H1 (cell line): Measurements from ENCODE around the gene TRIP13. TPM values are rescaled to one million over a fixed set of nuclear protein-coding genes. Genes with fewer than 3 reads are reported as not detected.

Experiments
- CHD7 ChIP-seq: fragments of 300-600 bp; sonication (generic); IDR thresholded peaks from 2 replicates; pipeline ENCODE4 v1.7.1; 2012; ENCODE audit warnings: low read length, moderate library complexity, mild to moderate bottlenecking, inconsistent platforms; ENCODE audit not compliant: insufficient replicate concordance
- polyA plus RNA-seq, 7 experiments: library from polyadenylated mRNA; depleted of rRNA in 3 of 7; stranded (reverse) in 5 of 7; unstranded in 2 of 7; fragments of >200 nt in 5 of 7; fragments of 200-250 nt in 2 of 7; gene quantifications; 1 replicate in 5 of 7; 2 replicates in 1 of 7; 4 replicates in 1 of 7; pipeline versions ENCODE4 v1.2.1 to v1.2.3, GENCODE V29; 2011 to 2013; ENCODE audit warnings: missing spikeins in 2 of 7, mixed read lengths in 2 of 7
- total RNA-seq: library from RNA; stranded (reverse); fragmentation: NEBNext Ultra II Directional; extraction: Animal tissue kit (Norgen Biotek cat#: 25700); gene quantifications from 2 replicates; pipeline ENCODE4 v1.2.1, GENCODE V29; 2021

The TRIP13 gene
- total and polyA plus RNA-seq, 2 of the 8 experiments (the other 6 are each of a cell fraction or from before 2014, with no cell fraction given) = 20.0 to 39.2 TPM

GRCh38 chr5:886036-886435 lies 6.6 kb upstream of the TRIP13 start (continued):
- TF ChIP-seq CHD7 = no peak
